Endothelial cell of umbilical vein (primary cell): ENCODE data around the gene AUTS2. TPM values are rescaled to one million over a fixed set of nuclear protein-coding genes. Genes with fewer than 3 reads are reported as not detected.

ENCODE experiments used
- BruUV-seq: library from RNA; stranded (reverse); fragments of 400-500 nt; replicated peaks from 2 replicates; lab custom pipeline; 2021; lab: Mats Ljungman, UMichigan
- CTCF ChIA-PET: fragments of 300-600, 350-600 bp; sonication (Branson Sonifier 250); formaldehyde crosslinking; loops from one replicate; lab custom pipeline; 2021; ENCODE audit warnings: antibody characterized with exemption, inconsistent platforms; lab: Charles Lee
- POLR2A ChIA-PET: fragments of 300-600, 350-600 bp; sonication (Branson Sonifier 250); formaldehyde crosslinking; loops from one replicate; lab custom pipeline; 2021; ENCODE audit warnings: antibody characterized with exemption, inconsistent platforms; lab: Charles Lee
- DNase-seq: peaks from one replicate; pipeline ENCODE4 v3.0.0-alpha.2; 2011; ENCODE audit warnings: low read depth, low spot score
- FAIRE-seq: peaks from 2 replicates; lab custom pipeline; 2011; peaks lifted over from hg19 to GRCh38; lab: Jason Lieb, UNC
- H2AFZ ChIP-seq: 2 replicates; pipeline ENCODE4 v1.6.0; 2012; ENCODE audit warnings: low read depth, low read length, control low read depth, inconsistent platforms
- H3K27ac ChIP-seq: 2 replicates; pipeline ENCODE4 v1.5.1; 2011; ENCODE audit warnings: low read depth, mild to moderate bottlenecking, control low read depth, low read length, moderate library complexity; ENCODE audit not compliant: insufficient read depth
- H3K27me3 ChIP-seq, 2 experiments: 2 replicates each; pipeline versions ENCODE4 v1.6.0 to v1.6.1; 2011; ENCODE audit warnings: low read length in 2 of 2, mixed read lengths in 1 of 2; ENCODE audit not compliant: control insufficient read depth in 2 of 2, insufficient read depth in 2 of 2
- H3K36me3 ChIP-seq, 2 experiments: 2 replicates in 1 of 2; 3 replicates in 1 of 2; pipeline ENCODE4 v1.5.1; 2011; ENCODE audit warnings: low read length in 2 of 2, mild to moderate bottlenecking in 1 of 2, moderate library complexity in 1 of 2; ENCODE audit not compliant: control insufficient read depth in 2 of 2, insufficient read depth in 2 of 2; ENCODE audit errors: extremely low read depth in 1 of 2
- H3K4me1 ChIP-seq: 3 replicates; pipeline ENCODE4 v1.5.1; 2011; ENCODE audit warnings: mild to moderate bottlenecking, low read length; ENCODE audit not compliant: control insufficient read depth, insufficient read depth; ENCODE audit errors: extremely low read depth
- H3K4me2 ChIP-seq: 2 replicates; pipeline ENCODE4 v1.6.1; 2011; ENCODE audit warnings: low read length, control low read depth, mixed read lengths; ENCODE audit not compliant: insufficient read depth
- H3K4me3 ChIP-seq, 3 experiments: fragments of 200-600 bp in 1 of 3; sonication (generic), shearing (Covaris generic) in 1 of 3; replicated peaks in 1 of 3; 2 replicates each; pipeline ENCODE4 v1.5.1; 2011 to 2016; ENCODE audit warnings: control low read depth in 3 of 3, low read length in 3 of 3, mild to moderate bottlenecking in 2 of 3, inconsistent platforms in 1 of 3, low read depth in 1 of 3, moderate library complexity in 1 of 3; ENCODE audit not compliant: insufficient read depth in 1 of 3
- H3K79me2 ChIP-seq: 2 replicates; pipeline ENCODE4 v1.6.0; 2012; ENCODE audit warnings: low read length, inconsistent platforms; ENCODE audit not compliant: control insufficient read depth, insufficient read depth
- H3K9ac ChIP-seq: replicated peaks from 2 replicates; pipeline ENCODE3; 2011; ENCODE audit warnings: low read length, control low read depth; ENCODE audit not compliant: insufficient read depth; ENCODE audit errors: extremely low read depth
- H3K9me1 ChIP-seq: replicated peaks from 3 replicates; pipeline ENCODE4 v1.6.0; 2011; ENCODE audit warnings: mild to moderate bottlenecking, low read length; ENCODE audit not compliant: control insufficient read depth, insufficient read depth; ENCODE audit errors: extremely low read depth
- H3K9me3 ChIP-seq: replicated peaks from 2 replicates; pipeline ENCODE4 v1.5.1; 2012; ENCODE audit warnings: low read length, inconsistent platforms; ENCODE audit not compliant: control insufficient read depth, insufficient read depth
- H4K20me1 ChIP-seq: replicated peaks from 2 replicates; pipeline ENCODE3; 2011; ENCODE audit warnings: mild to moderate bottlenecking, low read length; ENCODE audit not compliant: control insufficient read depth, insufficient read depth; ENCODE audit errors: extremely low read depth
- EZH2 ChIP-seq: IDR thresholded peaks from 2 replicates; pipeline ENCODE4 v1.6.1; 2012; ENCODE audit warnings: borderline replicate concordance, low read depth, mild to moderate bottlenecking, moderate library complexity, low read length, inconsistent platforms; ENCODE audit not compliant: severe bottlenecking
- FOS ChIP-seq: IDR thresholded peaks from 2 replicates; pipeline ENCODE4 v1.6.1; 2011; ENCODE audit warnings: mild to moderate bottlenecking, low read length, moderate library complexity, borderline replicate concordance; ENCODE audit not compliant: insufficient read depth
- GATA2 ChIP-seq: IDR thresholded peaks from 2 replicates; pipeline ENCODE4 v1.7.0; 2011; ENCODE audit warnings: low read depth, mild to moderate bottlenecking, moderate library complexity, mixed read lengths, low read length; ENCODE audit not compliant: insufficient read length, insufficient read depth
- JUN ChIP-seq: IDR thresholded peaks from 2 replicates; pipeline ENCODE4 v1.6.1; 2011; ENCODE audit warnings: borderline replicate concordance, low read depth; ENCODE audit not compliant: insufficient read length, insufficient read depth
- MYC ChIP-seq: IDR thresholded peaks from one replicate; pipeline ENCODE4 v1.6.1; 2011; ENCODE audit warnings: mild to moderate bottlenecking, low read depth, low read length
- POLR2A ChIP-seq: IDR thresholded peaks from 2 replicates; pipeline ENCODE4 v1.6.1; 2012; ENCODE audit warnings: low read depth, mild to moderate bottlenecking, control low read depth, low read length
- POLR2AphosphoS5 ChIP-seq: IDR thresholded peaks from 2 replicates; pipeline ENCODE4 v1.6.1; 2012; ENCODE audit warnings: low read depth, mild to moderate bottlenecking, control low read depth, low read length, moderate library complexity; ENCODE audit not compliant: insufficient read depth
- dilution Hi-C: fragments of 300-500 bp; cut with MboI; formaldehyde crosslinking; loops from one replicate; pipeline ENCODE4 v1.15.0; 2019; ENCODE audit warnings: low sequenced_read_pairs; ENCODE audit not compliant: extremely low pct_ligation_motif_present
- intact Hi-C: fragments of 100-400 bp; cut with micrococcal nuclease; formaldehyde crosslinking; loops from one replicate; pipeline ENCODE4 v1.10.0; 2022
- polyA plus RNA-seq, 4 experiments: library from polyadenylated mRNA; depleted of rRNA in 3 of 4; stranded (reverse) in 3 of 4; unstranded in 1 of 4; fragments of >200 nt; gene quantifications; 2 replicates each; pipeline versions ENCODE4 v1.2.1 to v1.2.3, GENCODE V29; 2011 to 2012; ENCODE audit warnings: missing spikeins in 1 of 4
- total RNA-seq: library from RNA; stranded (reverse); gene quantifications from 2 replicates; pipeline ENCODE4 v1.2.3, GENCODE V29; 2021
- TF ChIP-seq, protein P1 (sequence below): IDR thresholded peaks from 2 replicates; pipeline ENCODE4 v1.6.1; 2011; ENCODE audit not compliant: insufficient read depth, insufficient read length
- TF ChIP-seq, protein P2 (sequence below), 2 donors: IDR thresholded peaks; 1 replicate in 1 of 2; 2 replicates in 1 of 2; pipeline ENCODE4 v1.5.1; 2011; ENCODE audit warnings: low read length in 2 of 2, mild to moderate bottlenecking in 2 of 2, moderate library complexity in 2 of 2, control low read depth in 1 of 2, inconsistent platforms in 1 of 2, low read depth in 1 of 2; ENCODE audit not compliant: insufficient read depth in 1 of 2; ENCODE audit errors: extremely low read depth in 1 of 2

Gene AUTS2
- total and polyA plus RNA-seq, 2 donors (not counting 3 experiments of a cell fraction or from before 2014, with no cell fraction given), result 0.59 to 8.0 TPM

DNA sequence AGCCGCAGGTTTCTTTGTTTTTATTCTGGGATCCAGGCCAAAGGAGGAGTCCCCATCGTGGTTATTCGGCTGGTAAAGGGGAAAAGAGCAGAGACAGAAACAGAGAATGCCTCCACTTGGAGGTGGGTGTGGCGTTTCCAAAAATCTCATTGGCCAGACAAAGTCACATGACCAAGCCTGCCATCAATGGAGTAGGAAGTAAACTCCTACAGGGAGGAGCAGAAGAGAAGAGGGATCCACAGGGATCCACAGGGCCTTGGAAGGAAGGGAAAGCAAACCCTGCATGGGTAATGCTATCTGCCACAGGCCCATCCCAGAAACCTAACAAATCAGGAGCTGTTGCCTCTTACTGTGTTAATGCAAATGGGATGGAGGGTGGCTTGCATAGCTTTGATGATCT lies 1107.9 kb downstream of the AUTS2 start:
- no peak for FAIRE-seq
- no peak overlapping the region for H2AFZ ChIP-seq
- H3K4me2 ChIP-seq, result no peak overlapping the region
- DNase-seq, result no peak
- TF ChIP-seq POLR2A (no peak), GATA2 (no peak), JUN (no peak), POLR2AphosphoS5 (no peak), EZH2 (no peak), FOS (no peak), MYC (no peak)
- TF ChIP-seq, protein P1, sequence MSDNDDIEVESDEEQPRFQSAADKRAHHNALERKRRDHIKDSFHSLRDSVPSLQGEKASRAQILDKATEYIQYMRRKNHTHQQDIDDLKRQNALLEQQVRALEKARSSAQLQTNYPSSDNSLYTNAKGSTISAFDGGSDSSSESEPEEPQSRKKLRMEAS, result no peak
- TF ChIP-seq, protein P2, sequence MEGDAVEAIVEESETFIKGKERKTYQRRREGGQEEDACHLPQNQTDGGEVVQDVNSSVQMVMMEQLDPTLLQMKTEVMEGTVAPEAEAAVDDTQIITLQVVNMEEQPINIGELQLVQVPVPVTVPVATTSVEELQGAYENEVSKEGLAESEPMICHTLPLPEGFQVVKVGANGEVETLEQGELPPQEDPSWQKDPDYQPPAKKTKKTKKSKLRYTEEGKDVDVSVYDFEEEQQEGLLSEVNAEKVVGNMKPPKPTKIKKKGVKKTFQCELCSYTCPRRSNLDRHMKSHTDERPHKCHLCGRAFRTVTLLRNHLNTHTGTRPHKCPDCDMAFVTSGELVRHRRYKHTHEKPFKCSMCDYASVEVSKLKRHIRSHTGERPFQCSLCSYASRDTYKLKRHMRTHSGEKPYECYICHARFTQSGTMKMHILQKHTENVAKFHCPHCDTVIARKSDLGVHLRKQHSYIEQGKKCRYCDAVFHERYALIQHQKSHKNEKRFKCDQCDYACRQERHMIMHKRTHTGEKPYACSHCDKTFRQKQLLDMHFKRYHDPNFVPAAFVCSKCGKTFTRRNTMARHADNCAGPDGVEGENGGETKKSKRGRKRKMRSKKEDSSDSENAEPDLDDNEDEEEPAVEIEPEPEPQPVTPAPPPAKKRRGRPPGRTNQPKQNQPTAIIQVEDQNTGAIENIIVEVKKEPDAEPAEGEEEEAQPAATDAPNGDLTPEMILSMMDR (IDR thresholded peaks at IDR 0.05; ENCODE audit: extremely low read depth in 1 of 2, insufficient read depth in 1 of 2, low read depth in 1 of 2, low read length in 2 of 2), result no peak
- BruUV-seq, result no TSS peak
- no peaks in the 10 kb centered on the region for H3K9me1 ChIP-seq
- no peak overlapping the region for H3K27ac ChIP-seq
- no peaks in the 10 kb centered on the region for H3K36me3 ChIP-seq
- H3K27me3 ChIP-seq, result no peaks in the 10 kb centered on the region
- dilution Hi-C loops (no loop called here), intact Hi-C loops (no loop called here)
- H3K9ac ChIP-seq, result no peak overlapping the region
- ChIA-PET POLR2A (no interaction called here), CTCF (no interaction called here)
- no peak overlapping the region for H3K4me3 ChIP-seq
- H3K9me3 ChIP-seq, result no peaks in the 10 kb centered on the region
- H3K79me2 ChIP-seq, result no peaks in the 10 kb centered on the region
- H3K4me1 ChIP-seq, result peaks cover 6% of the 10 kb centered on the region
- no peaks in the 10 kb centered on the region for H4K20me1 ChIP-seq
